HEK293T (cell line): Measurements from ENCODE around the gene LIMS2.

ENCODE experiments used
- CTCF ChIA-PET: fragments of 350-600 bp; formaldehyde crosslinking; extraction: SDS; loops from one replicate; lab custom pipeline; 2021; ENCODE audit warnings: antibody characterized with exemption, inconsistent platforms; lab: Yijun Ruan, JAX
- POLR2A ChIA-PET: fragments of 350-600 bp; formaldehyde crosslinking; extraction: SDS; loops from one replicate; lab custom pipeline; 2020; ENCODE audit warnings: antibody characterized with exemption, inconsistent platforms; lab: Yijun Ruan, JAX
- DNase-seq: peaks from one replicate; pipeline ENCODE4 v3.0.0; 2012; ENCODE audit warnings: mixed read lengths; ENCODE audit errors: extremely low spot score
- ARNT ChIP-seq: fragments of 450-650 bp; IDR thresholded peaks from 2 replicates; pipeline ENCODE4 v1.6.1; 2017; ENCODE audit warnings: mild to moderate bottlenecking
- BHLHE40 ChIP-seq: fragments of 450-650 bp; IDR thresholded peaks from 2 replicates; pipeline ENCODE4 v1.6.1; 2016; ENCODE audit warnings: mild to moderate bottlenecking, moderate library complexity, borderline replicate concordance
- CTBP1 ChIP-seq: fragments of 450-650 bp; IDR thresholded peaks from 2 replicates; pipeline ENCODE4 v1.6.1; 2016; ENCODE audit warnings: borderline replicate concordance
- ELF4 ChIP-seq: fragments of 450-650 bp; IDR thresholded peaks from 2 replicates; pipeline ENCODE4 v1.6.1; 2017; ENCODE audit warnings: antibody characterized with exemption
- FOXA1 ChIP-seq: fragments of 450-650 bp; IDR thresholded peaks from 2 replicates; pipeline ENCODE4 v1.6.1; 2016; ENCODE audit warnings: mild to moderate bottlenecking
- FOXK2 ChIP-seq: fragments of 450-650 bp; IDR thresholded peaks from 2 replicates; pipeline ENCODE4 v1.6.1; 2016; ENCODE audit warnings: mild to moderate bottlenecking
- FOXM1 ChIP-seq: fragments of 450-650 bp; IDR thresholded peaks from 2 replicates; pipeline ENCODE4 v1.6.1; 2017; ENCODE audit warnings: mild to moderate bottlenecking, borderline replicate concordance
- HDGF ChIP-seq: fragments of 450-650 bp; IDR thresholded peaks from 2 replicates; pipeline ENCODE4 v1.6.1; 2017; ENCODE audit warnings: antibody characterized with exemption, borderline replicate concordance
- L3MBTL2 ChIP-seq: fragments of 450-650 bp; conservative IDR thresholded peaks from 2 replicates; pipeline ENCODE4 v1.6.1; 2016; ENCODE audit warnings: mild to moderate bottlenecking
- LEF1 ChIP-seq: fragments of 450-650 bp; IDR thresholded peaks from 2 replicates; pipeline ENCODE4 v1.6.1; 2017; ENCODE audit warnings: mild to moderate bottlenecking, borderline replicate concordance
- NFRKB ChIP-seq: fragments of 450-650 bp; IDR thresholded peaks from 2 replicates; pipeline ENCODE4 v1.6.1; 2016; ENCODE audit warnings: mild to moderate bottlenecking, moderate library complexity
- SP1 ChIP-seq: fragments of 450-650 bp; IDR thresholded peaks from 2 replicates; pipeline ENCODE4 v1.6.1; 2017
- SUZ12 ChIP-seq: fragments of 450-650 bp; IDR thresholded peaks from 2 replicates; pipeline ENCODE4 v1.6.1; 2016; ENCODE audit warnings: mild to moderate bottlenecking
- TARDBP ChIP-seq: fragments of 450-650 bp; IDR thresholded peaks from 2 replicates; pipeline ENCODE4 v1.6.1; 2016
- ZNF384 ChIP-seq: fragments of 450-650 bp; IDR thresholded peaks from 2 replicates; pipeline ENCODE4 v1.6.1; 2016
- TF ChIP-seq, protein P1 (sequence below): fragments of 450-650 bp; IDR thresholded peaks from 2 replicates; pipeline ENCODE4 v1.6.1; 2016

Gene LIMS2

GRCh38 chr2:127635380-127636237 lies 39.7 kb downstream of the LIMS2 start:
- POLR2A ChIA-PET = no interaction called here

DNA sequence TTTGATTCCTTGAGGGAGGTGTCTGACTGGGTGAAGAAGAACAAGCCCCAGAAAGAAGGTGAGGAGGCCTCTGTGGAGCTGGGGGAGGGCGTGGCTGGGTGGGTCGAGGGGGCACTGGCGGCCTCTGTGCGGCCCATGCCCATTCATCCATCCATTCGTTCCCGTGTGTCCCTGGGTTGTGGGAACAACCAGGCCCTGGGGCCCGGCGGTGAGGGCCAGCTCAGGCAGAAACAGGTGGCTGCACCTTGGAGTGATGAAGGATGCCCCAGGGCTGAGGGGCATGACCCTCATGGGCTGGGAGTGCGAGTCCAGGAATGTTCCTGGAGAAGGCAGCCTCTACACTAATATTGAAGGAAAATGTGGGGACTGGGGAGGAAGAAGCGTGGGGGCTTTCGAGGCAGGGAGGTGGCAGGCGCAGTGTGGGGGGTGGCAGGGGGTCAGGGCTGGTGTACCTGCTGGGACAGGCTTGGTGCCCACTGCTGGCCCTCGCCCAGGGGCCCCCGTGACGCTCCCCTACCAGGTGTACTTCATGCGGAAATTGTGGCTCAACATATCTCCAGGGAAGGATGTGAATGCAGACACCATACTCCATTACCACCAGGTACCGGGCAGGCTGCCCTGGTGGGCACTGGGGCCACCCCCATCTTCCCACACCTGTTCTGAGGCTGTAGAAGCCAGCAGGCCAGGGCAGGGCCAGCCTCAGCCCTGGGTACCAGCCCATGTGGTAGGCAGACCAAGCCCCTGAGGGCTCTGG lies 40.5 kb downstream of the LIMS2 start:
- ChIA-PET POLR2A (no interaction called here), CTCF (interaction anchor here (1.5 kb wide), 1 partner anchor 44 kb away, joined by 4 read pairs; no protein-coding TSS in a partner anchor)
- no peak for DNase-seq
- no peak for TF ChIP-seq NFRKB
- TF ChIP-seq L3MBTL2 = no peak
- TF ChIP-seq ELF4 = no peak
- no peak for TF ChIP-seq FOXM1
- TF ChIP-seq, protein P1, sequence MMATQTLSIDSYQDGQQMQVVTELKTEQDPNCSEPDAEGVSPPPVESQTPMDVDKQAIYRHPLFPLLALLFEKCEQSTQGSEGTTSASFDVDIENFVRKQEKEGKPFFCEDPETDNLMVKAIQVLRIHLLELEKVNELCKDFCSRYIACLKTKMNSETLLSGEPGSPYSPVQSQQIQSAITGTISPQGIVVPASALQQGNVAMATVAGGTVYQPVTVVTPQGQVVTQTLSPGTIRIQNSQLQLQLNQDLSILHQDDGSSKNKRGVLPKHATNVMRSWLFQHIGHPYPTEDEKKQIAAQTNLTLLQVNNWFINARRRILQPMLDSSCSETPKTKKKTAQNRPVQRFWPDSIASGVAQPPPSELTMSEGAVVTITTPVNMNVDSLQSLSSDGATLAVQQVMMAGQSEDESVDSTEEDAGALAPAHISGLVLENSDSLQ = no peak
- TF ChIP-seq BHLHE40 = no peak
- no peak for TF ChIP-seq FOXA1
- TF ChIP-seq FOXK2 = no peak
- TF ChIP-seq ZNF384 = no peak
- TF ChIP-seq TARDBP = no peak
- TF ChIP-seq SUZ12 = no peak
- TF ChIP-seq LEF1 = no peak
- no peak for TF ChIP-seq CTBP1
- TF ChIP-seq ARNT = no peak
- TF ChIP-seq HDGF = no peak
- no peak for TF ChIP-seq SP1

More at GRCh38 chr2:127635380-127636237, 39.7 kb downstream of the LIMS2 start:
- DNase-seq = no peak
- CTCF ChIA-PET = no interaction called here
- TF ChIP-seq TARDBP = no peak
- no peak for TF ChIP-seq HDGF
- TF ChIP-seq L3MBTL2 = no peak
- TF ChIP-seq LEF1 = no peak
- TF ChIP-seq ARNT = no peak
- TF ChIP-seq BHLHE40 = no peak
- no peak for TF ChIP-seq CTBP1
- no peak for TF ChIP-seq SP1
- no peak for TF ChIP-seq ELF4
- TF ChIP-seq FOXA1 = no peak

DNA sequence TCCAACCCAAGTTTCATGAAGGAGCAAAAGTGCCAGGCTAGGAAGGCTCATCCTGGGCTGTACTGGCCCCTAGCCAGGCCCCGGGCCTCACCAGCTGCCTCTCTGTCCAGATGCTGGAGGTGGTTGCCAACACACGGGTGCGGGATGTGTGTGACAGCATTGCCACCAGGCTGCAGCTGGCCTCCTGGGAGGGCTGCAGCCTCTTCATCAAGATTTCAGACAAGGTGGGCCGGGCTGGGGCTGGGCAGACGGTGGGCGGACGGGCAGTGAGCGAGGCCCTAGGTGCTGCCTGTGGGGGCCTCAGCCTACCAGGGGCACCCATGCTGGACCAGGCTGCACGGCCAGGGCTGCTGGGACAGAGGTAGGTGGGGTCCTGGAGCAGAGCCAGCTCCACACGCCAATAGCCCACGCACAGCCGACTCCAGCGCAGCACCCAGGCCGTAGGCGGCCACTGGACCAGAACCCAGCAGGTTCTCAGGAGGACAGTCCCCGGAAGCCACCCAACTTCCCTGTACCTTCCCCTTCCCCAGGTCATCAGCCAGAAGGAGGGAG lies 41.2 kb downstream of the LIMS2 start:
- no peak for DNase-seq
- ChIA-PET POLR2A (no interaction called here), CTCF (interaction anchor here (1.5 kb wide), 1 partner anchor 43 kb away, joined by 4 read pairs; no protein-coding TSS in a partner anchor)
- TF ChIP-seq, protein P1 = no peak
- TF ChIP-seq FOXA1 = no peak

DNA sequence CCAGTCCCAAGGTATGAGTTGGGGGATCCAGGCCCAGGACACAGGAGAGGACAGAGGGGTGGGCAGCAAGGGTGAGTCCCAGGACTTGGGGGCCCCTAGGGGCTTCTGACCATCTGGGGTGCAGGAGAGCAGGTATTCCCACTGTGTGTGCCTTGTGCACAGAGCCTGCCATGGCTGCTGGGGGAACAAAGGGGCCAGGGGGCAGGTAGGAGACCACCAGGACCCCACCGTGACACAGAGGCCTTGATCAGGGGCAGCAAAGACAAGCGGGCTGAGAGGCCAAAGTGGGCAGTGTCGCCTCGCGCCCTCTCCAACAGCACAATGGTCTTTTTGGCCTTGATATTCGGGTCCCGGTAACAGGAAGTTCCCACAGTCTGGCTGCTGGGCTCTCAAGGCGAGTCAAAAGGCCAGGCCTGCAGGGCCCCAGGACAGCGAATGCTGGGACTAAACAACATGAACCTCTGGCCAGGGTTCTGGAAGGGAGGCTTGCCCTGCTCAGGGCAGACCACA lies 41.7 kb downstream of the LIMS2 start:
- DNase-seq = no peak
- TF ChIP-seq SUZ12 (no peak), NFRKB (no peak), ARNT (no peak), FOXK2 (no peak), BHLHE40 (no peak), FOXA1 (no peak), FOXM1 (no peak), TARDBP (no peak)
- TF ChIP-seq, protein P1 = no peak
- ChIA-PET POLR2A (no interaction called here), CTCF (interaction anchor here (1.5 kb wide), 1 partner anchor 42 kb away, joined by 4 read pairs; no protein-coding TSS in a partner anchor)

DNA sequence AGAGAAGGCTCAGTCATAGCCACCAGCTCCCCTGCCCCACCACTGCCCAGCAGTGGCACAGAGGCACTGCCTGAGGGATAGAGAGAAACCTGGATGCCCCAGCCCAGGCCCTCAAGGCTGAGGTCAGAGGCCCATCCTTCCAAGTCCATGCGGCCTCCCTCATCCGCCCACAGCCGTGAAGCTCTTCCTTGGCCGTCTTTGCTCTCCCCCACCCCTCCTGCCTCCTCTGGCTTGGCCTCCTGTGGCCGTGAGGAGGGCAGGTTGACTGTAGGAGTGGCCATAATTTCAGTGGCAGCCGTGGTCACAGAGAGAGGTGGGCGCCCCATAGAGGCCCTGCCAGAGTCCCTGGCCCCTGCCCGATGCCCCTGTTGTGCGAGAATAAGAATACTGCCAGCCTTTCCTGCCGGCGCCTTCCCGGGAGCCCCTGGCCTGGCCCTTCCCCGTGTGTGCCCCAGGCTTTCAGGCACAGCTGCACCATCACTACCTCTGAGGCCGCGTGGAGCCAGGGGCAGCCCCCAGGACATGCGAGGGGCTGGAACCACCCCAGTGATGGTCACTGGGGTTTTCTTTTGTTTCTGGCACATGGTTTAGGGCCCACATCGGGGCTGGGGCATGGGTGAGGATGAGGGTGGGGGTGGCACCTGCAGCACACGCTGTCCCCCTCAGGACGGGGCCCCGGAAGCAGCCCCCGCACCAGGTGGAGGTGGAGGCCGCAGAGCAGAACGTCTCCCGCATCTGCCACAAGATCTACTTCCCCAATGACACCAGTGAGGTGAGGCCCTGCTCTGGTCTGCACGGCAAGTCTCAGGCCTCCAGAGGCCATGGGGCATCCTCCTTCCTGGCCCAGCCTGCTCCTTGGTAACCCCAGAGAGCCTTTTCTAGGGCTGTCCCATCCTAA lies 42.5 kb downstream of the LIMS2 start:
- POLR2A ChIA-PET = no interaction called here
- CTCF ChIA-PET = interaction anchor here (0.6 to 1.0 kb wide), 3 partner anchors 42 to 328 kb away, joined by 3 read pairs; no protein-coding TSS in a partner anchor
- DNase-seq = no peak
- TF ChIP-seq, protein P1 = no peak
- TF ChIP-seq ARNT (no peak), ELF4 (no peak), ZNF384 (no peak), FOXA1 (no peak), NFRKB (no peak), FOXK2 (no peak), SP1 (no peak), BHLHE40 (no peak), FOXM1 (no peak), HDGF (no peak), CTBP1 (no peak)
